Activated T-helper 1 cell treated with Interleukin-2 at 50 U/mL for 16 hours (primary cell): Measurements from ENCODE around the gene IQCK.
"Not testable (repeated sequence)": the region's sequence is repeated elsewhere in the genome, so short reads cannot be mapped to it uniquely, and the experiment has no call there.

Experiments used
- DNase-seq: peaks from one replicate; pipeline ENCODE4 v3.0.0-alpha.2; 2020; ENCODE audit warnings: low read depth

IQCK gene

GRCh38 chr16:19699472-19699871 is 18.6 kb upstream of the IQCK start:
- no peak for DNase-seq

DNA sequence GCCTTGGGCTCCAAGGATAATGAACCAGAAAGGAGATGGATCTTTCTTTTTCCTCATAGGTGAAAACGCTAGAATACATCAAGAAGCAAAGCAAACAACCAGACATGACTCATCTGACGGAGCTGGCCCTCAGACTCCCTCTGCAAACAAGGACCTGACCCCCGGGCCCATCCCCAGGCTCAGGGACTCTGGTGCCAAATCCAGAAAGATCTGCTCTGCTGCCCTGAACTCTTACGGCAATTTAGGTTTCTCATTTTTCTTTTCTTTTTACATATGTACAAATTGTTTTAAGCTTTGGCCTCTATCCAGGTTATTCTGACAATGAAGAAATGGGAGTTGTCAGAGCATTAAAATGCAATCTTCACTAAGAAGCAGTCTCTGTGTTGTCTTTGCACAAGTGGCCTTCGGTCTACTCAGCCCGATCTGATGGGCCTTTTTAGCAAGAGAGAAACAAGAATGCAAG is 17.7 kb upstream of the IQCK start:
- no peak for DNase-seq

GRCh38 chr16:19701091-19701490 is 17.0 kb upstream of the IQCK start:
- no peak for DNase-seq

GRCh38 chr16:19703172-19703889 is 14.7 kb upstream of the IQCK start:
- no peak for DNase-seq

DNA sequence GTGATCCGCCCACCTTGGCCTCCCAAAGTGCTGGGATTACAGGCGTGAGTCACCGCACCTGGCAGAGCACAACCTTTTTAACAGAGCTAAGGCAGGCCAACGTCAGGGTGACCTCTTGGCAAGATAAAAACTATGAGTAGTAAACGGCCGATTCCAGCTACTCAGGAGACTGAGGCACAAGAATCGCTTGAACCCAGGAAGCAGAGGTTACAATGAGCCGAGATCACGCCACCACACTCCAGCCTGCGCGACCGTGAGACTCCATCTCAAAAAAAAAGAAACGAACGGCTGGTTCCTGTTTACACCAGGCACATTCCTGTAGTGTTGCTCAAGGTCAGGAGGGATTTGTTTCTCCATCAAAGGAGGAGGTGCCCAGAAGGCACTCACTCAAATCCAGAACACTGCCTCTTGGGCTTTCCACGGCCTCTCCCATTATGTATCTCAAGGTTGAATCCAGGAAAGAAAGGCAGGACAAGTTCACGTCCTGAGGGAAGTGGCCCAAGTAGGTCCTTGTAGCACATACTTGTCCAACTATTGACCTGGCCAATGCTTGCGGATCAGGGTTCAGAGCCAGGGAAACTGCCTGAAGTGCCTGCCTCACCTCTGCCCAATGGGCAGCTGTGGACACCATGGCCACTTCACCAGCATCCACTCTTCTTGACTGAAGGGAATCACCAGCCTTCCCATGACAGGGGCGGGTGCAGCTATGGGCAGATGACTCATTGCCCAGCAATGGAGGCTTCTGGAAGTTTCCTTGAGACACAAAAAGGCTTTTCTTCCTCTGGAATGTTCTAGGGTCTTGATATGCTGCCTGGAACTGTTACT is 13.5 kb upstream of the IQCK start:
- DNase-seq: no peak

DNA sequence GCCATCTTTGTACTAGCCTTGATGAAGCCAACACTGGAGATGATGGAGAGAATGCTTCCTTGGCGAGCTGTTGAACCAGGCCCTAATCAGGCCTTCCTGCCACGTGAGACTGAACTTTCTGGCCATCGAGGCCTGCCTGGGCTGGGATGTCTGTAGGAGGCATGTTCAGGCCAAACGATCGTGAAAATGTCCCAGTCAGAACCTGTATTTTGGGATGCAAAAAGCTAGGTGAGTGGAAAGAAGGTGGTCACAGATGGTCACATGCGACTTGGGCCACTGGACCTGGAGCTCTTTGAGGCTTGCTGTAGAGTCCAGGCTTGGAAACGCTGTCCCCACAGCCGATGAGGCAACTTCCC is 12.9 kb upstream of the IQCK start:
- no peak for DNase-seq

DNA sequence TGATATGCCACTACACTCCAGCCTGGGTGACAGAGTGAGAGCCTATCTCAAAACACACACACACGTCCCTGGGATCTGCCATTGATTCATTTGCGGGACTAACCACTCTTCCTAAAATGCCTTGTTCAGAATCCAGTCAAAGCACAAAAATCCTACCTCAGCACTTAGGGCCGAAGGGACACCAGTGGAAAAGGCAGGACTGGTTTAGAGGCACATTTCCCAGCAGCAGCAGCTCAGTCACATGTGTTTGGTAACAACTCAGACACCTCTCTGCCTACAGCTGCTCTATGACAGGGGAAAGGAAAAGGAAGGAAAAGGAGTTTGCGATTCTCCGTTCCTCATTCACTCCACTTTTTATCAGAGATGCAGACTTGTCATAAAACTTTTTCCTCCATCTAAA is 12.2 kb upstream of the IQCK start:
- DNase-seq: no peak

- DNase-seq: no peak
Observed at GRCh38 chr16:19706846-19707245, 11.2 kb upstream of the IQCK start.

GRCh38 chr16:19707569-19708295 is 10.3 kb upstream of the IQCK start:
- DNase-seq: no peak

GRCh38 chr16:19708296-19709205 is 9.5 kb upstream of the IQCK start:
- DNase-seq: no peak

DNA sequence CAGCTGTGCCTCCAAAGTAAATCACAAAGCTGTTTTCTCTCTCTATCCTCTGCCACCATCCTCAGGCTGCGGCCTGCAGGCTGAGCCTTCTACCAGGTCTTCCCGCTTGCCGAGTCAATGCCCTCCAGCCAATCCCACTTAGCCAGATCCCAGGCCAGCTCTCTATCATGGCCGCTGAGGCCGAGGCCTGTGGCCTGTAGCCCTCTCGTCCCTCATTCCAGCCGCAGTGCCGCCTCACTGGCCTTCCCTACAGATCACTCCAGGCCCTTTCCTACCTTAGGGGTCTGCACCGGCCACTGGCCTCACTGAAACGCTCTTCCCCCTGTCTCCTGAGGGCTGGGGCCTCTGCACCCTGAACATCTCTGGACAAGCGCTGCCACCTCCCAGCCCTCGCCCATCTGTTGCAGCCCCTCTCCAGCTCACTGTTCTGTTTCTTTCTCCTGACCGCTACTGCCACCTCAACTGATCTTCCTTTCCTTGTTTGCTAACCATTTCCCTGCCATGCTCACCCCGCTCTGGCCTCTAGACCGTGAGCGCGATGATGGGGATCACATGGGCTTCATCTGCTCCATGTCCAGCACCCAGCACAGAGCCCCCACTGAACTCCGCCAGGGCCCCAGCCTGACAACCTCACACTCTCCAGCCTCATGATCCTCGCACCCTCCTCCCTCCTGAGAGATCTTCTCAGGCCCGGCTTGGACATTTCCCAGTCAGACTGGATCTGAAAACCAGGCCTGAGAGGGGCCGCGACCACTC is 8.5 kb upstream of the IQCK start:
- DNase-seq: no peak

DNA sequence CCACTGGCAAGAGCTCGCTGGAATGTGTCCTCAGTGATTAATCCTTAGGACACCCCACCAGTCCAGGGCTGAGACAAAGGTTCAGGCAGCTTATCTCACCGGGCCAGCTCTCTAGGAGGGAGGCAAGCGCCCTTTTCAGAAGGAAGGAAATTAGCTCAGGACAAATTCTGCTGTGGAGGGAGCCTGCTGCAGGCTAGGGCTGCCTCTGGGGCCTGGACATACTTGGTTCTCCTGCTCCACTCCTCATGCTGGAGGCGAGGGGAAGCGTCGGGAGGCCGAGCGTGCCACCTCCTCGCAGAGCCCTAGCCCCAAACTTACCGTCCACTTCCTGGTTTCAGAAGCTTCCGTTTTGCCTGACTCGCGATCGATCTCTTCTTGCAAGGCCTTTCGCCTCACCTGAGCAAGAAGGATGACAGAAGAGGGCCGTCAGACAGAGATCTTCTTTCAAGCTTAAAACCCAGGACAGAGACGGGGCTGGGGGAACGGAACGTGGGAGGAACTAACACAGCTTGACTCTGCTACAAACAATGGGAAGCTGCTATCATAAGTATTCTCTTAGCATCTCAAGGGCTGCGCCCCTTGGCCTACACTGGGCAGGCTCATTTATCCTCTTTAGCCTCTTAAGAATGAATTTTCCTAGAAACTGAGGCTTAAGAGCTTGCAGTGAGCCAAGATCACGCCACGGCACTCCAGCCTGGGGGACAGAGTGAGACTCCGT is 7.7 kb upstream of the IQCK start:
- DNase-seq: no peak

DNA sequence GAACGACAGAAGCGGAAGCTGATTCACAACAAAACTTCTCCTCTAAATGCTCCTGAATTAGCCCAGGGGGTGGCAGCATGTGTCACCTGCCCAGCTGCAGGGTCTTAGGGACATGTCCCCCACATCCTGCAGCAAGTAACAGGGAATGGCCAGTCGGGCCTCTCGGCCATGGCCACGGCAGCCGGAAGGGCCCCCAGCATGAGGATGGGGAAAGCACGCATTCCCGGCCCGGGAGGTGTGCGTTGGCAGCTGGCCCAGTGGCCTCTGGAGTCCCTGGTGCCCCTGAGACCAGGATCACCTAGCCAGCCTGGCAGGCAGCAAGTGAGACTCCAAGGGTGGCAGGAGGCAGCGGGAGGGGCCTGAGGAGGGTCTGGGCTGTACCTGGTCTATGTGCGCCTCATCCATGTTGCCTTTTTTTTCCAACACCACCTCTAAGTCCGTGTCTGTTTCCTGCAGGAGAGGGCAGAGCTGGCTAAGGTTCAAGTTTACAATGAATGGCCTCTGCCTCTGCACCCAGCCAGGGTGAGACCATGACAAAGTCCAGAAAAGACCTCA is 7.0 kb upstream of the IQCK start:
- DNase-seq: no peak

GRCh38 chr16:19711643-19712042 is 6.4 kb upstream of the IQCK start:
- no peak for DNase-seq

DNA sequence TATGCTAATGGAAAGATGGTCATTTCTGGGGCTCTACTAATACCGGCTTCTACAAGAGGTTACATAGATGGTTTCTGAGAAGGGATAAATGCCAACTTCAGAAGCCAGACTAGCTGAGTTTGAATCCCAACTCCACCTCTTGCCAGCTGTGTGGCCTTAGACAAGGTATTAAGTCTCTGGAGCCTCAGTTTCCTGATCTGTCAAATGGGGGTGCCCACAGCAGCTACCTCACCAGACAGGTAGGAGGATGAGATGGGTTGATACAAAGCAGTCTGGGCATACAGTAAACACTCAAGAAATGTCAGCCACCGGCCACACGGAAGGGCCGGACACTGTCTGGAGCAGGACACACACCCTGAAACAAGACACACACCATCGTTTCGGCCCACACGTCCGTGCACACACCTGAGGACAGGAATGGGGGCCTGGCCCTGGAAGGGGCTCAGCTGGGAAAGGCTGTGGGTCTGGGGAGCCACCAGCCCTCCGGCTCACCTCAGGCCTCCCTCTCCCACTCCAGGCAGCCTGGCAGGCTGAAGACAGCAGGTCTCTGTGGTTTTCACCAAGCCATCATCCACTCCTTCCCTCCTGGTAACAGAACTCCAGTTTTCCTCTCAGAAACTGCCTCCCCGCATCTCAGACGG is 5.5 kb upstream of the IQCK start:
- DNase-seq: no peak

GRCh38 chr16:19713697-19714096 is 4.4 kb upstream of the IQCK start:
- DNase-seq: no peak

DNA sequence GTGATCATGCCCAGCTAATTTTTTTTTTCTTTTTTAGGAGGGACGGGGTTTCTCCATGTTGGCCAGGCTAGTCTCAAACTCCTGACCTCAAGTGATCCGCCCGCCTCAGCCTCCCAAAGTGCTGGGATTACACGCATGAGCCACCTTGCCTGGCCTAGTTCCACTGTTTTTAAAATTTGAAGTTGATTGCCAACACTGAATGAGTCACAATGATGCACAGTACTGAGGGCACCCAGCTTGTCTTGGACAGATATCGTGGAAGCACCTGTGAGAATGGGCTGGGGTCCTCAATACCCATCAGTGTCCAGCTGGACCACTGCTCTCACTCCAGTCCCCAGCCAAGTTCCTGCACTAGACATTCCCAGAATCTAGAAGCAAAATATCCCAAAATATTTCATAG is 2.5 kb upstream of the IQCK start:
- no peak for DNase-seq

- no peak for DNase-seq
Observed at GRCh38 chr16:19716183-19716582, 1.9 kb upstream of the IQCK start.

GRCh38 chr16:19716728-19717127 is 1.3 kb upstream of the IQCK start:
- DNase-seq: not testable (repeated sequence)

GRCh38 chr16:19717314-19717713 is 757 bp upstream of the IQCK start:
- no peak for DNase-seq
